Dedifferentiated amniotic fluid mesenchymal stem cell (primary cell): Measurements from ENCODE around the gene MMADHC.

Source experiments
- DNase-seq: peaks from one replicate; pipeline ENCODE4 v3.0.0-alpha.2; 2016; ENCODE audit errors: extremely low spot score

Gene MMADHC

DNA sequence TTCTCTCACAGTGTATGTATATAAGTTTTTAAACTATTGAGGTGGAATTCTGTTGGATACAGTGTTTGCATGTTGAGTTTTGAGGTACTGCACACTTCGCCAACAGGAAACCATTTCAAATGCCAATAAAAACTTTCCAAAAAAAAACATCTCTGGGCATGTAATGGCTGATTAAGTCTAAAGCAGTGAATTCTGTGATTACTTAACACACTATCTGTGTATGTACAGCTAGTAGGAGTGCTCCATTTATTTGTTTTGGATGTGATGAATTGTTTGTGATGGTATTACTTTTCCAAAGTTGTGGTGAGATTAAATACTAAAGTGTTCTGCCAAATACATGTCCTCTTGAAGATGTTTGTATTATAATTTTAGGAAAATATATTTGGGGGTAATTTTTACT, 31.1 kb downstream of the MMADHC start:
- no peak for DNase-seq

DNA sequence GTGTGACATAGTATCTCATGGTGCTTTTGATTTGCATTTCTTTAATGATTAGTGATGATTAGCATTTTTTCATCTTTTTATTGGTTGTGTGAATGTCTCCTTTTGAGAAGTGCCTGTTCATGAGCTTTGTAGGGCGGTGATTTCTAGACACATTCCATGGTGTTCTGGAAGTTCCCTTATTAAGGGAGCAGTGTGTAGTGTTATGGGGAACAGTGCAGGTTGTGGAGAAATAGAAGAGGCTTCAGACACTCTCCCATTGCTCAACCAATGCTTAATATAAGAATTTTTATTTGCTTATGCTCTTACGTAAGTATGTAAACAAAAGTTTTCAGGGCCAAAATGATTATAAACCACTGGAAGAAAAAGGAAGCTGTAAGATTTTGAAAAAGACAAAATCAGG, 34.7 kb downstream of the MMADHC start:
- DNase-seq: no peak

DNA sequence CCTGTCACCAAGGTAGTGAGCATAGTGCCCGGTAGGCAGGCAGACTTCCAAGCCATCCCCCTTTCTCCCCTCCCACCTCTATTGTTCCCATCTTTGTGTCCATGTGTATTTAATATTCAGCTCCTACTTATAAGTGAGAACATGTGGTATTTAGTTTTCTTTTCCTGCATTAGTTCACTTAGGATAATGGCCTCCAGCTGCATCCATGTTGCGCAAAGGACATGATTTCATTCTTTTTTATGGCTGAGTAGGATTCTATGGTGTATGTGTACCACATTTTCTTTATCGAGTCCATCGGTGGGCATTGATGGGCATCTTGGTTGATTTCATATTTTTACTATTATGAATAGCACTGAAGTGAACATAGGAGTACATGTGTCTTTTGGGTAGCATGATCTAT, 35.3 kb downstream of the MMADHC start:
- no peak for DNase-seq

DNA sequence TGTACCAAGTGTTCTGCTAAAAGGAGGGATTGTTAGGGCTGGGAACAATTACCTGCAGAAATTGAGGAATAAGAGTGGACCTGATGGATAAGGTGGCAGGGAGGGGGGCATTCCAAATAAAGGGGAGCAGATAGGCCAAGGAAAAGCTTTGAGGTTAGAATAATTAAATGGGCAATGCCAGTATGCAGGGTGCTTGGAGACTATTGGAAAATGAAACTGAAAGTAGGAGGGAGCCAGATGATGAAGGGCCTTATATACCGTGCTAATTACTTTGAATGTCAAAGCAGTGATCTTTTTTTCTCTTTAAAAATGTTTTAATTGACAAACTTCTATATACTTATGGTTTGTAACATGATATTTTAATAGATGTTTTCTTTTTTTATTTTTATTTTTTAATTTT, 42.9 kb downstream of the MMADHC start:
- no peak for DNase-seq

DNA sequence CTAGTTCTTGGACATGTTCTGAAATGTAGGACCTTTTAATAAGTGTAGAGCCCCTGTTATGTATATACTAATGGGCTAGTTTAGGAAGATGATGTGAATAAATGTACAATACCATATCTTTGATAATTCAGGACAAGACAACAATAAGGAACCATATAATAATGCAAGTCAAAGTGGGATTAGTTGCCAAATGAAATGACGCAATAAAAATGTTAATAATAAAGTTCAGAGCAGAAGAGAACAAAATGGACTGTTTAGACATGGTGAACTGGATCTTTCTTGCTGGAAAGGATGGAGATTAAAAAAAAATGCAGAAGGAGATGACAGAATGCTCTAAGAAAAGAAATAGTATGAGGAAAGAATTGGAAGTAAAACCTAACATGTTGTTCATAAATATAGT, 43.7 kb downstream of the MMADHC start:
- no peak for DNase-seq

GRCh38 chr2:149540138-149540537, 47.4 kb downstream of the MMADHC start:
- DNase-seq: no peak

- no peak for DNase-seq
Observed at GRCh38 chr2:149538138-149538833, 49.3 kb downstream of the MMADHC start.

DNA sequence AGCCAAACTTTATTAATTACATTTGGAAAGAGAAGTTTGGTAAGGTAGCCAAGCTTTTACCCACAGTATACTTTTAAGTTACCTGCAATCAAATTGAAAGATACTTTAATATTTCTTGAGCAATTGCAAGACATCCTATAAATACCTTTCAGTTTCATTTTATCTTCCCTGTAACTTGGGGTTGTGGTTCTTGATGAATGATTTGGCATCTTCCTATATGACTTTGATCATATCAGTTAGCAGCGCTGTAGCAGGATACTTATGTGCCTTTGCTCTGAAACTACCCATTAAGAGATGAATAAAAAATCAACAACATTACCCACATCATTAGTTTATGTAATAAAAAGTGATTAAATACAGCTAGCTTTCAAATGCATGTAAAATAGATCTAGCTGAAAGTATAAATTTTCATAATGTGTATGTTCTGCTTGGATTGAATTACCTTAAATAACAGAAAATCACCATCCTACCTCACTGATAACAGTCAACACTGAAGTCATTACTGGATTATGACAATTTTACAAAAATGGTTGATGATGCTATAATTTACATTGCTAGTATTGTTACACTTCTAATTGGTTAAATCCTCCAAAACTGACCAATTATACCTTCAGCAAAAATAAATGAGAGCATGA, 50.4 kb downstream of the MMADHC start:
- DNase-seq: no peak

DNA sequence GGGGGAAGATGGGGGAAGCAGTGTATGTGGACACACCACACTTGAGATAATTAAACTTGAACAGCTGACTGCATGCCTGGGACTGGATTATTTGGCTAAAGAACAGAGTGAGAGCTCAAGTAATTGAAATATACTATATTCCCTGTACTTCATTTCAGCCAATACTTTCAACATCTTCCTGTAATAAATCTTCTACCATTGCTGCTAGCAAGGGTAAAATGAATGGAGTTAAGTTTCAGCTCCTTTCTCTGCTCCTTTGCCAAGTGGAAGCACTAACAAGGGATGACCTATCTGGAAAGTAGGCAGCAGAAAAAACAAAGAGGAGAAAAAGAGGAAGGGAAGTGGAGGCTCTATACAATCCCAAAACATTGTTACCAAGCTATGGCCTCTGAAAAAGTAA, 50.9 kb downstream of the MMADHC start:
- DNase-seq: no peak

GRCh38 chr2:149534674-149535073, 52.9 kb downstream of the MMADHC start:
- DNase-seq: no peak

DNA sequence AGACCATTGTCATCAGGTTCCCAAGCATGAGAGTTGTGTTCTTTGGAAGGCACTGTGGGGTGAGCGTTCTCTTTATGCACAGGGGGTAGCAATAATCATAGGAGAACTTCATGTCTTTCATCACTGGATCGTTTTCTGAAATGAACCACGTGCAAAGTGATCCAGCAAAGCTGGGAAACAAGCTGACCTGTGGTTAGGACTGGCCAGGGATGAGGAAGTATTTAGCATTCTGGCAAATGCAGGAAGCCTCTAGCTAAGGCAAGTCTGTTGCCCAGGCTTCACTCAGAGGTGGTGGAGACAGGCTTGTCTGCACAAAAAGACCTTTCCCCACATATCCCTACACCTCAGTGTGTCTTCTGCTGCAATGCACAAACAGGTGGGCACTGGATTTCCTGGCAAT, 58.6 kb downstream of the MMADHC start:
- DNase-seq: no peak

DNA sequence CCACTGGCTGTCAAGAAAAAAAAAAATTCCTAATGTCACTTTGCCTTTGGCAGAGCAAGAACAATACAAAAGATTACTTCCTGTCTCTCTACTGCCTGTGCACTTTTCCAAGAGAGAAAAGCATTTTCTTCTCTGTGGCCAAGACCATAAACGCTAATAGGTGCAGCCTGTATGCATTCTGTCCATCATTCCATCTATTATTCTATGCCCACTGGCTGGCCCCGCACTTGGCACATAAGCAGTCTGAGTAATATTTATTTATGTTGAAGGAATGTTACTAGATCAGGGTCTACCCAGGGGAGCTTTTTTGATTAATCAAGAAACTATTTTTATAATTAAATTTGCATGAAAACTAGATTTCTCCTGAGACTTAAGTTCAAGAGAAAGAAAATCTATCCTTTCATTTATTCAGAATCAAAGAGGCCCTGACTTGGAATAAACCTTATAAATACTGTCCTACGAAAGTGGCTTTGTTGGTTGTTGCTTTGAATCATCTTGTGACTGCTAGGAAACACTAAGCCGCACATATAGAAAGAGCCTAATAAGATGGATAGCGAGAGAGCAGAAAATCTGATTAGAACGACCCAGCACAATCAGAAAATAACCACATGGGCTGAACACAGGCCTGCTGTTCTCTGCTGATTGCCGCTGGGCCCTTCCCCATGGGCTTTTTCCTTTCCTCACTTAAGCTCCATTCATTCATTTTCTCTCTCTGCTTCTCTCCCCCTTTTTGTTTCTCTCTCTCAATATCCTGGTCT, 59.4 kb downstream of the MMADHC start:
- DNase-seq: no peak

GRCh38 chr2:149526689-149527088, 60.9 kb downstream of the MMADHC start:
- DNase-seq: no peak

- no peak for DNase-seq
Observed at GRCh38 chr2:149525323-149525722, 62.3 kb downstream of the MMADHC start.
